D721Med (cell line): Measurements from ENCODE around the gene PTPRA.

Source experiments
- DNase-seq: peaks from one replicate; pipeline ENCODE4 v3.0.0; 2011; ENCODE audit warnings: low spot score; ENCODE audit not compliant: insufficient read length
- FAIRE-seq: peaks from 2 replicates; lab custom pipeline; 2011; peaks lifted over from hg19 to GRCh38; lab: Jason Lieb, UNC
- CTCF ChIP-seq: IDR thresholded peaks from 2 replicates; pipeline ENCODE4 v1.5.1; 2012; ENCODE audit warnings: mild to moderate bottlenecking, control low read depth; ENCODE audit not compliant: insufficient read depth; ENCODE audit errors: missing control alignments

PTPRA gene

GRCh38 chr20:2967841-2968240, 94.6 kb downstream of the PTPRA start:
- FAIRE-seq (no peak), DNase-seq (no peak)
- no peak for TF ChIP-seq CTCF

- no peak for TF ChIP-seq CTCF
- FAIRE-seq (no peak), DNase-seq (no peak)
Observed at GRCh38 chr20:2972126-2972525, 98.8 kb downstream of the PTPRA start.

- TF ChIP-seq CTCF, result no peak
- FAIRE-seq, result no peak
- DNase-seq, result no peak
Observed at GRCh38 chr20:2973574-2973973, 100.3 kb downstream of the PTPRA start.

GRCh38 chr20:2978519-2978918, 105.2 kb downstream of the PTPRA start:
- DNase-seq (no peak), FAIRE-seq (no peak)
- TF ChIP-seq CTCF, result no peak

- FAIRE-seq, result no peak
- no peak for TF ChIP-seq CTCF
- DNase-seq, result no peak
Observed at GRCh38 chr20:2981646-2982045, 108.4 kb downstream of the PTPRA start.

- TF ChIP-seq CTCF, result no peak
- no peak for DNase-seq
- no peak for FAIRE-seq
Observed at GRCh38 chr20:2983508-2983907, 110.2 kb downstream of the PTPRA start.

GRCh38 chr20:2984028-2984501, 110.8 kb downstream of the PTPRA start:
- no peak for DNase-seq
- no peak for FAIRE-seq
- no peak for TF ChIP-seq CTCF
